H9 (cell line): Measurements from ENCODE around the gene CLCN5. TPM values are rescaled to one million over a fixed set of nuclear protein-coding genes. Genes with fewer than 3 reads are reported as not detected.

Experiments used
- DNase-seq: peaks from one replicate; pipeline ENCODE4 v3.0.0-alpha.2; 2017
- H2AFZ ChIP-seq: one replicate; pipeline ENCODE4 v1.6.1; 2013; ENCODE audit warnings: mild to moderate bottlenecking, low read length, control low read depth, moderate library complexity
- H2AK5ac ChIP-seq: 2 replicates; pipeline ENCODE4 v1.6.1; 2013; ENCODE audit warnings: low read length, control low read depth, mixed read lengths; ENCODE audit not compliant: insufficient read length
- H2BK120ac ChIP-seq: one replicate; pipeline ENCODE4 v1.6.1; 2013; ENCODE audit warnings: low read depth, mild to moderate bottlenecking, low read length, control low read depth, inconsistent platforms; ENCODE audit not compliant: poor library complexity, severe bottlenecking
- H2BK12ac ChIP-seq: 2 replicates; pipeline ENCODE4 v1.6.1; 2013; ENCODE audit warnings: low read length, control low read depth, mixed read lengths, low read depth; ENCODE audit not compliant: insufficient read length
- H2BK15ac ChIP-seq: 2 replicates; pipeline ENCODE4 v1.6.1; 2013; ENCODE audit warnings: low read depth, low read length, control low read depth
- H2BK20ac ChIP-seq: one replicate; pipeline ENCODE4 v1.6.1; 2013; ENCODE audit warnings: low read depth, mild to moderate bottlenecking, low read length, control low read depth, inconsistent platforms; ENCODE audit not compliant: poor library complexity, severe bottlenecking
- H2BK5ac ChIP-seq: 2 replicates; pipeline ENCODE4 v1.6.1; 2013; ENCODE audit warnings: low read length, control low read depth, mixed read lengths; ENCODE audit not compliant: insufficient read length
- H3K14ac ChIP-seq: 2 replicates; pipeline ENCODE4 v1.6.1; 2013; ENCODE audit warnings: low read length, control low read depth; ENCODE audit not compliant: insufficient read depth
- H3K18ac ChIP-seq: 2 replicates; pipeline ENCODE4 v1.6.1; 2013; ENCODE audit warnings: low read depth, mild to moderate bottlenecking, mixed read lengths, low read length, control low read depth; ENCODE audit not compliant: insufficient read length
- H3K23ac ChIP-seq: 2 replicates; pipeline ENCODE4 v1.6.1; 2013; ENCODE audit warnings: low read length, control low read depth, mixed read lengths, low read depth; ENCODE audit not compliant: insufficient read length
- H3K23me2 ChIP-seq: 2 replicates; pipeline ENCODE4 v1.6.1; 2013; ENCODE audit warnings: low read depth, mild to moderate bottlenecking, mixed read lengths, low read length, control low read depth; ENCODE audit not compliant: insufficient read length, poor library complexity, severe bottlenecking
- H3K27ac ChIP-seq: 2 replicates; pipeline ENCODE4 v1.5.1; 2013; ENCODE audit warnings: low read length, control low read depth, mixed read lengths, low read depth; ENCODE audit not compliant: insufficient read length
- H3K27me3 ChIP-seq: 2 replicates; pipeline ENCODE4 v1.6.1; 2013; ENCODE audit warnings: low read length, control low read depth, inconsistent platforms; ENCODE audit not compliant: insufficient read depth
- H3K4ac ChIP-seq: 2 replicates; pipeline ENCODE4 v1.6.1; 2013; ENCODE audit warnings: low read depth, mild to moderate bottlenecking, control low read depth, inconsistent platforms, low read length, moderate library complexity
- H3K4me1 ChIP-seq: 2 replicates; pipeline ENCODE4 v1.6.1; 2013; ENCODE audit warnings: low read length, control low read depth, inconsistent platforms; ENCODE audit not compliant: insufficient read depth
- H3K4me2 ChIP-seq: 2 replicates; pipeline ENCODE4 v1.6.1; 2013; ENCODE audit warnings: low read length, control low read depth, mixed read lengths; ENCODE audit not compliant: insufficient read length, insufficient read depth
- H3K56ac ChIP-seq: 2 replicates; pipeline ENCODE4 v1.6.1; 2013; ENCODE audit warnings: low read depth, mild to moderate bottlenecking, mixed read lengths, low read length, control low read depth; ENCODE audit not compliant: insufficient read length
- H3K79me1 ChIP-seq: 2 replicates; pipeline ENCODE4 v1.6.1; 2013; ENCODE audit warnings: low read depth, mild to moderate bottlenecking, moderate library complexity, low read length, control low read depth, inconsistent platforms; ENCODE audit not compliant: insufficient read depth, poor library complexity, severe bottlenecking
- H3K79me2 ChIP-seq: 2 replicates; pipeline ENCODE4 v1.6.1; 2013; ENCODE audit warnings: low read length, control low read depth, inconsistent platforms; ENCODE audit not compliant: insufficient read depth
- H3K9ac ChIP-seq: 2 replicates; pipeline ENCODE4 v1.6.1; 2013; ENCODE audit warnings: low read length, control low read depth, mixed read lengths; ENCODE audit not compliant: insufficient read length; ENCODE audit errors: extremely low read depth
- H3K9me3 ChIP-seq: one replicate; pipeline ENCODE4 v1.6.1; 2013; ENCODE audit warnings: low read depth, low read length, inconsistent platforms; ENCODE audit not compliant: control insufficient read depth
- H3T11ph ChIP-seq: one replicate; pipeline ENCODE4 v1.6.1; 2013; ENCODE audit warnings: mild to moderate bottlenecking, low read length, control low read depth, inconsistent platforms
- H4K20me1 ChIP-seq: one replicate; pipeline ENCODE4 v1.6.1; 2013; ENCODE audit not compliant: control insufficient read depth, insufficient read length, insufficient read depth
- H4K5ac ChIP-seq: 2 replicates; pipeline ENCODE4 v1.6.1; 2013; ENCODE audit warnings: low read depth, mild to moderate bottlenecking, mixed read lengths, low read length, control low read depth; ENCODE audit not compliant: insufficient read length
- H4K8ac ChIP-seq: replicated peaks from 2 replicates; pipeline ENCODE4 v1.6.1; 2013; ENCODE audit warnings: low read length, control low read depth, mixed read lengths, low read depth; ENCODE audit not compliant: insufficient read length
- H4K91ac ChIP-seq: 2 replicates; pipeline ENCODE4 v1.6.1; 2013; ENCODE audit warnings: low read depth, mild to moderate bottlenecking, moderate library complexity, mixed read lengths, low read length, control low read depth; ENCODE audit not compliant: insufficient read length
- H3K27ac Mint-ChIP-seq, 3 experiments: 2 replicates in 2 of 3; 3 replicates in 1 of 3; pipeline ENCODE4 v1.8.0; 2020 to 2021; ENCODE audit warnings: mixed read lengths in 3 of 3, mild to moderate bottlenecking in 1 of 3, moderate library complexity in 1 of 3
- H3K27me3 Mint-ChIP-seq: 2 replicates; pipeline ENCODE4 v1.8.0; 2021; ENCODE audit warnings: low read depth, mild to moderate bottlenecking, moderate library complexity, mixed read lengths
- H3K36me3 Mint-ChIP-seq, 3 experiments: 2 replicates in 2 of 3; 3 replicates in 1 of 3; pipeline ENCODE4 v1.8.0; 2020 to 2021; ENCODE audit warnings: low read depth in 3 of 3, mixed read lengths in 3 of 3; ENCODE audit not compliant: insufficient read depth in 1 of 3
- H3K4me1 Mint-ChIP-seq, 2 experiments: 2 replicates each; pipeline ENCODE4 v1.8.0; 2020; ENCODE audit warnings: mixed read lengths in 2 of 2
- H3K4me3 Mint-ChIP-seq, 2 experiments: 2 replicates in 1 of 2; 3 replicates in 1 of 2; pipeline ENCODE4 v1.8.0; 2020 to 2021; ENCODE audit warnings: mild to moderate bottlenecking in 2 of 2, mixed read lengths in 2 of 2, moderate library complexity in 1 of 2
- H3K9me3 Mint-ChIP-seq, 2 experiments: 2 replicates in 1 of 2; 3 replicates in 1 of 2; pipeline ENCODE4 v1.8.0; 2020; ENCODE audit warnings: mild to moderate bottlenecking in 2 of 2, mixed read lengths in 2 of 2, moderate library complexity in 1 of 2
- WGBS: extraction: QIAGEN DNeasy Blood & Tissue Kit; methylation state at CpG from one replicate; pipeline ENCODE4 v1.1.7; 2013; ENCODE audit warnings: missing lambda C conversion rate, low lambda C conversion rate, mixed read lengths; ENCODE audit not compliant: insufficient read length; ENCODE audit errors: extremely low coverage; 5-methylcytosine and 5-hydroxymethylcytosine counted together
- total RNA-seq: library from RNA; stranded (reverse); gene quantifications from 2 replicates; pipeline ENCODE4 v1.2.1, GENCODE V29; 2021
- TF ChIP-seq, protein P1 (sequence below): fragments of 200-600 bp; sonication (generic); conservative IDR thresholded peaks from 3 replicates; pipeline ENCODE4 v1.8.0; 2021; ENCODE audit warnings: antibody characterized with exemption, mild to moderate bottlenecking

CLCN5 gene
- total RNA-seq, 1 experiment from 2014 or later: 5.9 TPM

DNA sequence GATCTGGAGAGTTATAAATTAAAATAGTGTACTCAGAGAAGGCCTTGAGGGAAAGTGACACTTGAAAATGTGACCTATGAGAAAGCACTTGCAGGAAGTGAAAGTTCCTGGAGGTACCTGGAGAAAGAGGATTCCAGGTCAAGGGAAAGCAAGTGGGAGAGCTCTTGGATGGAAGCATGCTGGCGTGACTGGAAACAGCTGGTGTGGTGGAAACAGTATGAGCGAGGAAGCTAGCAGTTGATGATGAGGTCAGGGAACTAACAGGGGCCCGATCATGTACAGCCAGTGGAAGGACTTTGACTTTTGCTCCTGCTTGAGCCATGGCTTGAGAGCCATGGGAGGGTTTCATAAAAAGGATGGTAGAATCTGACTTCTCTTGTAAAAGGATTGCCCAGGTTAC is 9.5 kb upstream of the CLCN5 start:
- Histone ChIP-seq H3K14ac (no peak overlapping the region), H3K4me1 (no peaks in the 10 kb centered on the region)
- H3K9me3 Mint-ChIP-seq: peaks cover 38 to 42% of the 10 kb centered on the region in 2 experiments

More for the DNA sequence above, 9.5 kb upstream of the CLCN5 start:
- H3K27me3 Mint-ChIP-seq: peaks cover 5% of the 10 kb centered on the region; the same call in 1 of the 2 replicates
- Histone ChIP-seq H4K91ac (no peak overlapping the region), H2BK120ac (no peak overlapping the region), H3K56ac (no peak overlapping the region), H4K5ac (no peak overlapping the region), H3K9me3 (no peaks in the 10 kb centered on the region), H3K27ac (no peak overlapping the region), H2BK15ac (no peak overlapping the region), H3T11ph (no peak overlapping the region), H3K9ac (no peak overlapping the region), H2BK5ac (no peak overlapping the region), H2BK20ac (no peak overlapping the region), H2AK5ac (no peak overlapping the region), H3K27me3 (no peaks in the 10 kb centered on the region), H3K79me2 (no peaks in the 10 kb centered on the region), H2AFZ (no peak overlapping the region), H3K4ac (no peak overlapping the region), H3K23me2 (no peaks in the 10 kb centered on the region), H3K79me1 (no peaks in the 10 kb centered on the region), H3K4me2 (no peak overlapping the region), H2BK12ac (no peak overlapping the region), H4K8ac (no peak overlapping the region), H3K18ac (no peak overlapping the region), H4K20me1 (no peaks in the 10 kb centered on the region), H3K23ac (no peak overlapping the region)
- no peak overlapping the region for H3K4me3 Mint-ChIP-seq
- no peaks in the 10 kb centered on the region; a peak in 1 of 7 replicates for H3K36me3 Mint-ChIP-seq
- H3K27ac Mint-ChIP-seq: no peak overlapping the region
- no peaks in the 10 kb centered on the region for H3K4me1 Mint-ChIP-seq
- no CpG with 5 or more reads among the region's 3 CpGs for WGBS
- TF ChIP-seq, protein P1, sequence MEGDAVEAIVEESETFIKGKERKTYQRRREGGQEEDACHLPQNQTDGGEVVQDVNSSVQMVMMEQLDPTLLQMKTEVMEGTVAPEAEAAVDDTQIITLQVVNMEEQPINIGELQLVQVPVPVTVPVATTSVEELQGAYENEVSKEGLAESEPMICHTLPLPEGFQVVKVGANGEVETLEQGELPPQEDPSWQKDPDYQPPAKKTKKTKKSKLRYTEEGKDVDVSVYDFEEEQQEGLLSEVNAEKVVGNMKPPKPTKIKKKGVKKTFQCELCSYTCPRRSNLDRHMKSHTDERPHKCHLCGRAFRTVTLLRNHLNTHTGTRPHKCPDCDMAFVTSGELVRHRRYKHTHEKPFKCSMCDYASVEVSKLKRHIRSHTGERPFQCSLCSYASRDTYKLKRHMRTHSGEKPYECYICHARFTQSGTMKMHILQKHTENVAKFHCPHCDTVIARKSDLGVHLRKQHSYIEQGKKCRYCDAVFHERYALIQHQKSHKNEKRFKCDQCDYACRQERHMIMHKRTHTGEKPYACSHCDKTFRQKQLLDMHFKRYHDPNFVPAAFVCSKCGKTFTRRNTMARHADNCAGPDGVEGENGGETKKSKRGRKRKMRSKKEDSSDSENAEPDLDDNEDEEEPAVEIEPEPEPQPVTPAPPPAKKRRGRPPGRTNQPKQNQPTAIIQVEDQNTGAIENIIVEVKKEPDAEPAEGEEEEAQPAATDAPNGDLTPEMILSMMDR: no peak
- DNase-seq: no peak
